ENCODE results near the gene GCAT. TPM values are rescaled to one million over a fixed set of nuclear protein-coding genes. Genes with fewer than 3 reads are reported as not detected.

GCAT gene
- total RNA-seq, 4 donors from 2014 or later, result 11.6 to 15.2 (median 12.3) TPM

GRCh38 chr22:37762389-37762836 is 45.3 kb upstream of the GCAT start:
- Histone ChIP-seq H3K9me3 (no peaks in the 10 kb centered on the region), H3K27me3 (no peaks in the 10 kb centered on the region), H3K4me1 (peaks cover 0 to 12% (median 5%) of the 10 kb centered on the region in 4 donors), H3K4me3 (no peak overlapping the region), H3K36me3 (peaks cover 40 to 100% (median 93%) of the 10 kb centered on the region in 4 donors), H3K27ac (replicated peaks in 1 of 4) (no peak overlapping the region)
- intact Hi-C loops (cut with DNase I), result no loop called here
- DNase-seq (ENCODE audit: extremely low spot score), result no peak
- 74% methylated on average over 10 of the region's 10 CpGs for WGBS
- TF ChIP-seq POLR2A (IDR thresholded peaks at IDR 0.05; ENCODE audit: low read depth), result no peak
- TF ChIP-seq POLR2AphosphoS5 (IDR thresholded peaks at IDR 0.05), result no peak
- TF ChIP-seq CTCF (IDR thresholded peaks at IDR 0.05), result no peak
- no peak for TF ChIP-seq EP300 (IDR thresholded peaks at IDR 0.05)

- Histone ChIP-seq H3K36me3 (peaks cover 41 to 100% (median 93%) of the 10 kb centered on the region in 4 donors), H3K4me1 (peaks cover 0 to 8% (median 5%) of the 10 kb centered on the region in 4 donors), H3K27ac (replicated peaks in 1 of 4) (no peak overlapping the region), H3K9me3 (no peaks in the 10 kb centered on the region), H3K4me3 (no peak overlapping the region), H3K27me3 (no peaks in the 10 kb centered on the region)
- WGBS, result 90% methylated on average over 8 of the region's 9 CpGs
- DNase-seq (ENCODE audit: extremely low spot score), result no peak
- TF ChIP-seq POLR2A (IDR thresholded peaks at IDR 0.05; ENCODE audit: low read depth), result no peak
- TF ChIP-seq POLR2AphosphoS5 (IDR thresholded peaks at IDR 0.05), result no peak
- TF ChIP-seq CTCF (IDR thresholded peaks at IDR 0.05), result no peak
- no peak for TF ChIP-seq EP300 (IDR thresholded peaks at IDR 0.05)
- intact Hi-C loops (cut with DNase I), result no loop called here
These were observed 44.7 kb upstream of the GCAT start for GRCh38 chr22:37763012-37763411.

GRCh38 chr22:37763652-37764051 is 44.1 kb upstream of the GCAT start:
- no peak for TF ChIP-seq POLR2AphosphoS5 (IDR thresholded peaks at IDR 0.05)
- no peak for TF ChIP-seq POLR2A (IDR thresholded peaks at IDR 0.05; ENCODE audit: low read depth)
- no peak for TF ChIP-seq EP300 (IDR thresholded peaks at IDR 0.05)
- TF ChIP-seq CTCF (IDR thresholded peaks at IDR 0.05), result no peak
- Histone ChIP-seq H3K36me3 (peaks cover 39 to 100% (median 93%) of the 10 kb centered on the region in 4 donors), H3K4me1 (peaks cover 0 to 6% (median 5%) of the 10 kb centered on the region in 4 donors), H3K27me3 (no peaks in the 10 kb centered on the region), H3K27ac (replicated peaks in 1 of 4) (no peak overlapping the region), H3K9me3 (no peaks in the 10 kb centered on the region), H3K4me3 (no peak overlapping the region)
- 89% methylated on average over 16 of the region's 16 CpGs for WGBS
- no peak for DNase-seq (ENCODE audit: extremely low spot score)
- intact Hi-C loops (cut with DNase I), result no loop called here

- no peak overlapping the region for H3K4me3 ChIP-seq
- no peaks in the 10 kb centered on the region for H3K27me3 ChIP-seq
- H3K36me3 ChIP-seq, result peaks cover 36 to 100% (median 93%) of the 10 kb centered on the region in 4 donors
- H3K9me3 ChIP-seq, result no peaks in the 10 kb centered on the region
- TF ChIP-seq CTCF (IDR thresholded peaks at IDR 0.05), result no peak
- TF ChIP-seq POLR2AphosphoS5 (IDR thresholded peaks at IDR 0.05), result no peak
- TF ChIP-seq POLR2A (IDR thresholded peaks at IDR 0.05; ENCODE audit: low read depth), result no peak
- no peak for TF ChIP-seq EP300 (IDR thresholded peaks at IDR 0.05)
- intact Hi-C loops (cut with DNase I), result no loop called here
- H3K27ac ChIP-seq (replicated peaks in 1 of 4), result no peak overlapping the region
- 78% methylated on average over 6 of the region's 6 CpGs for WGBS
- no peak for DNase-seq (ENCODE audit: extremely low spot score)
- H3K4me1 ChIP-seq, result peaks cover 0 to 6% (median 5%) of the 10 kb centered on the region in 4 donors
These were observed 43.1 kb upstream of the GCAT start for GRCh38 chr22:37764622-37765021.

- TF ChIP-seq CTCF (IDR thresholded peaks at IDR 0.05), result no peak
- WGBS, result 89% methylated on average over 9 of the region's 13 CpGs
- no peak for DNase-seq (ENCODE audit: extremely low spot score)
- intact Hi-C loops (cut with DNase I), result no loop called here
- no peak overlapping the region for H3K27ac ChIP-seq (replicated peaks in 1 of 4)
- peaks cover 34 to 100% (median 92%) of the 10 kb centered on the region in 4 donors for H3K36me3 ChIP-seq
- H3K4me1 ChIP-seq, result peaks cover 0 to 6% (median 5%) of the 10 kb centered on the region in 4 donors
- no peak overlapping the region for H3K4me3 ChIP-seq
- H3K9me3 ChIP-seq, result no peaks in the 10 kb centered on the region
- no peaks in the 10 kb centered on the region for H3K27me3 ChIP-seq
These were observed 42.2 kb upstream of the GCAT start for GRCh38 chr22:37765498-37765897.

Measured in esophagus muscularis mucosa (tissue), 4 donors.